Tibial artery (tissue), 4 donors: ENCODE results near the gene HBG1.

Source experiments
- DNase-seq, 2 donors: peaks; one replicate each; pipeline ENCODE4 v3.0.0-alpha.2; 2019
- H3K27ac ChIP-seq, 2 donors: fragments of 200-600 bp; sonication (generic) in 1 of 2; 1 replicate in 1 of 2; 2 replicates in 1 of 2; pipeline ENCODE4 v1.5.1; 2018 to 2019; ENCODE audit warnings: mild to moderate bottlenecking in 1 of 2
- H3K27me3 ChIP-seq, 2 donors: fragments of 200-600 bp; sonication (generic) in 1 of 2; one replicate each; pipeline versions ENCODE4 v1.5.1 to v1.6.0; 2016 to 2019
- H3K36me3 ChIP-seq, 3 donors: fragments of 200-600 bp; sonication (generic) in 2 of 3; one replicate each; pipeline ENCODE4 v1.5.1; 2016 to 2019; ENCODE audit warnings: mild to moderate bottlenecking in 2 of 3
- H3K4me1 ChIP-seq, 4 donors: fragments of 200-600 bp; sonication (generic) in 2 of 4; 1 replicate in 3 of 4; 2 replicates in 1 of 4; pipeline ENCODE4 v1.5.1; 2016 to 2019
- H3K4me3 ChIP-seq, 2 donors: fragments of 200-600 bp; sonication (generic) in 1 of 2; 1 replicate in 1 of 2; 2 replicates in 1 of 2; pipeline ENCODE4 v1.5.1; 2018 to 2019; ENCODE audit warnings: mild to moderate bottlenecking in 2 of 2
- H3K9me3 ChIP-seq, 3 donors: fragments of 200-600 bp; sonication (generic) in 1 of 3; one replicate each; pipeline ENCODE4 v1.5.1; 2016 to 2019
- CTCF ChIP-seq, 2 experiments: fragments of 200-600 bp in 1 of 2; fragments of 450-650 bp in 1 of 2; IDR thresholded peaks; one replicate each; pipeline ENCODE4 v1.5.1; 2017 to 2019; ENCODE audit warnings: antibody characterized with exemption in 2 of 2, mild to moderate bottlenecking in 1 of 2, moderate library complexity in 1 of 2
- intact Hi-C: fragments of 100-400 bp; cut with DNase I; formaldehyde crosslinking; loops from one replicate; pipeline ENCODE4 v1.15.0; 2023; ENCODE audit warnings: low total_unique reads

HBG1 gene

DNA sequence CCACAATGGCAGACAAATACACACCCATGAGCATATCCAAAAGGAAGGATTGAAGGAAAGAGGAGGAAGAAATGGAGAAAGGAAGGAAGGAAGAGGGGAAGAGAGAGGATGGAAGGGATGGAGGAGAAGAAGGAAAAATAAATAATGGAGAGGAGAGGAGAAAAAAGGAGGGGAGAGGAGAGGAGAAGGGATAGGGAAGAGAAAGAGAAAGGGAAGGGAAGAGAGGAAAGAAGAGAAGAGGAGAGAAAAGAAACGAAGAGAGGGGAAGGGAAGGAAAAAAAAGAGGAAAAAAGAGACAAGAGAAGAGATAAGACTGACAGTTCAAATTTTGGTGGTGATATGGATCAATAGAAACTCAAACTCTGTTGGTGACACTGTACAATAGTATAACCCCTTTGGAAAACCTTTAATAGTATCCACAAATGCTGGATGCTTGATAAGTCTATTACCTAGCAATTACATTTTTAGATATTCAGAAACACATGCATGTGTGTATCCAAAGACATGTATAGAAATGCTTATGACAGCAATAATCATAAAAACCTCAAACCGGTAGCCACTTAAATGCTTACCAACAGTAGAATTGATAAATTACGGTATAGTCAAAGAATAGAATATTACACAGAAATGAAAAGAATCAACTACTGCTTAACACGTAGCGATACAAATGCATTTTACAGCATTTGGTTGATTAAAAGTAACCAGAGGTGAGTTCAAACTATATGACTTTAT lies 14.1 kb downstream of the HBG1 start:
- Histone ChIP-seq H3K36me3 (no peaks in the 10 kb centered on the region), H3K27me3 (no peaks in the 10 kb centered on the region), H3K4me3 (no peak overlapping the region), H3K9me3 (no peaks in the 10 kb centered on the region), H3K27ac (no peak overlapping the region), H3K4me1 (no peaks in the 10 kb centered on the region)
- no peak for TF ChIP-seq CTCF (IDR thresholded peaks at IDR 0.05)
- intact Hi-C loops: no loop called here
- DNase-seq: no peak

- Histone ChIP-seq H3K36me3 (no peaks in the 10 kb centered on the region), H3K27ac (no peak within 1 kb of the TSS), H3K4me1 (no peaks in the 10 kb centered on the region), H3K4me3 (no peak within 1 kb of the TSS), H3K27me3 (no peaks in the 10 kb centered on the region), H3K9me3 (no peaks in the 10 kb centered on the region)
- TF ChIP-seq CTCF (IDR thresholded peaks at IDR 0.05): no peak
- no peak for DNase-seq
- intact Hi-C loops: no loop called here
Measured at GRCh38 chr11:5234381-5234834, 15.2 kb downstream of the HBG1 start, which contains the start of gene HBD. Gene HBD, minus strand, starts transcription at chr11:5234483. Its CDS starts 50 bp downstream, at chr11:5234433.

DNA sequence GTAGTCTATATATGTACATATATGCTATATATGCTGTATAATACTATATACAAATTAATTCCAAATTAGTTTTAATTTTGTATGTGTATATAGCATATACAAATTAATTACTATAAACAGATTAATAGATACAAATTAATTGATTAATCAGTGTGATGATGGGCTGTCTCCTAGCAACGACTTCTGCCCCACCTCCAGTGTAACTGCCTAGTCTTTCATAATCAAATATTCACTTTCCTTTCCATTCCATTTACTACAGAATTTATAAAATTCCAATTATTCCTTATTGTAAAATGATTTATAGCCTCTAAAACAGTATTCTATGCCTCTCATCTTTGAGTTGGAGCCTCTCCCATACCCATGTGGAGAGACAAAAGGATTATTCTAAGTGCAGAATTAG lies 16.4 kb downstream of the HBG1 start:
- H3K9me3 ChIP-seq: no peaks in the 10 kb centered on the region
- no peak for TF ChIP-seq CTCF (IDR thresholded peaks at IDR 0.05)
- no peaks in the 10 kb centered on the region for H3K4me1 ChIP-seq
- intact Hi-C loops: no loop called here
- H3K4me3 ChIP-seq: no peak overlapping the region
- no peaks in the 10 kb centered on the region for H3K36me3 ChIP-seq
- no peak overlapping the region for H3K27ac ChIP-seq
- no peak for DNase-seq
- no peaks in the 10 kb centered on the region for H3K27me3 ChIP-seq

DNA sequence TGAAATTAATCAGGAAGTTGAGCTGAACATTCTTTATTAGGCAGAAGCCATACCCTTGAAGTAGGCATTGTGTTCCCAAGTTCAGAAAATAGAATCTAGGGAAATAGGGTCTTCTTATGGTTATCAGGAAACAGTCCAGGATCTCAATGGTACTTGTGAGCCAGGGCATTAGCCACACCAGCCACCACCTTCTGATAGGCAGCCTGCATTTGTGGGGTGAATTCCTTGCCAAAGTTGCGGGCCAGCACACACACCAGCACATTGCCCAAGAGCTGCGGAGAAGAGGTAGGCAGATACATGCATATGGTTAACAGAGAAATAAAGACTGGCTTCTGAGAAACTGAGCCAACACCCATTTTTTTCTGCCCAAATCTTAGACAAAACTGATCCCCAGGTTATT lies 16.8 kb downstream of the HBG1 start:
- intact Hi-C loops: no loop called here
- Histone ChIP-seq H3K27ac (no peak overlapping the region), H3K4me1 (no peaks in the 10 kb centered on the region), H3K9me3 (no peaks in the 10 kb centered on the region), H3K4me3 (no peak overlapping the region), H3K36me3 (no peaks in the 10 kb centered on the region), H3K27me3 (no peaks in the 10 kb centered on the region)
- no peak for DNase-seq
- no peak for TF ChIP-seq CTCF (IDR thresholded peaks at IDR 0.05)

DNA sequence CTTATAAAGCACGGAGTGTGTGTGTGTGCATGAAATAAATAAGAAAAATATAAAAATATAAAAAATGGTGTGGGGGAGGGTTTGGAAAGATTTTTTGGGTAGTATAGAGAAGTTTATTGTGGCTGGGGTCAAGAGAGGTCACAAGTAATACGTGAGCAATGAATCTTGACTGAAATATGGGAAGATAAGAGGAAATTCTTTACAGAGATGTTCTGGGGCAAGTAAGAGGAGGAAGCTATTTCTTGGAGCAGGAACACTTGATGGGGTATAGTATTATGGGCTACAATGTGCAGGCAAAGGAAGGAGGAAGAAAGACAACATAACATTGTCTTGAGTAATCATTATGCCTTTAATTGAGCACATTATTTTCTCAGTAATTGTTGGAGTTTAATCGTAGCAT lies 17.5 kb downstream of the HBG1 start:
- no peak overlapping the region for H3K4me3 ChIP-seq
- no peaks in the 10 kb centered on the region for H3K9me3 ChIP-seq
- intact Hi-C loops: no loop called here
- H3K36me3 ChIP-seq: no peaks in the 10 kb centered on the region
- H3K4me1 ChIP-seq: no peaks in the 10 kb centered on the region
- DNase-seq: no peak
- TF ChIP-seq CTCF (IDR thresholded peaks at IDR 0.05): no peak
- H3K27ac ChIP-seq: no peak overlapping the region
- no peaks in the 10 kb centered on the region for H3K27me3 ChIP-seq
